SH-SY5Y (cell line): Measurements from ENCODE around the gene XRCC2.

Experiments used
- GATA2 ChIP-seq: IDR thresholded peaks from 2 replicates; pipeline ENCODE4 v1.6.1; 2011; ENCODE audit warnings: mild to moderate bottlenecking, low read depth, low read length
- GATA3 ChIP-seq: IDR thresholded peaks from 2 replicates; pipeline ENCODE4 v1.6.1; 2011; ENCODE audit warnings: low read depth, mild to moderate bottlenecking, low read length, moderate library complexity

DNA sequence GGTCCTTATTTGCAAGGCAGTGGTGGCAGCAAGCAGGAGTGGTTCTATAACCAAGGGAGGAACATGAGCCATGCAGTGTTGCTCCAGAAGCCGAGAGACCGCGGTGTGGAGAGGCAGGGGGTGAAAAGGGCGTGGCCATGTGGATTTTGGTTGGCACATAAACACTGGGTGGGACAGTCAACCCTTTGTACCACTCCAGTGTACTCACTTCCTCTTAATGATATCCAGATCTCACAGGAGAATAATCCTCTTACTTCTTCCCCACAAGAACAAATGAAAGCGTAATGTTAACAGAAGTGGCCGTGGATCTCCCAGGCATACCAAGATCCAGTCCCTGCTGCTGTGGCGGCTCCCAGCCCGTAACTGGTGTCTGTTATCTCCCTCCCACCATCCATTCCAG, 42.4 kb downstream of the XRCC2 start:
- TF ChIP-seq GATA2 (no peak), GATA3 (no peak)
